GM23338 (cell line): ENCODE measurements around the gene TSC22D2. TPM values are rescaled to one million over a fixed set of nuclear protein-coding genes. Genes with fewer than 3 reads are reported as not detected.
"Not testable (repeated sequence)": the region's sequence is repeated elsewhere in the genome, so short reads cannot be mapped to it uniquely, and the experiment has no call there.

Experiments used
- ATAC-seq: fragments of 200-7000 bp; cut with Tn5 transposase; 3 replicates; pipeline ENCODE4 v1.9.1; 2020
- DNase-seq: peaks from one replicate; pipeline ENCODE4 v3.0.0-alpha.2; 2015; ENCODE audit warnings: low spot score
- H2AFZ ChIP-seq: fragments of 200-600 bp; sonication (generic); 2 replicates; pipeline ENCODE4 v1.8.0; 2016; ENCODE audit warnings: antibody characterized with exemption, mild to moderate bottlenecking, moderate library complexity
- H3F3A ChIP-seq: fragments of 200-600 bp; sonication (generic); replicated peaks from 2 replicates; pipeline ENCODE4 v1.8.0; 2017; ENCODE audit warnings: antibody characterized with exemption, mixed run types, low read depth
- H3K27ac ChIP-seq: fragments of 200-600 bp; sonication (generic); 2 replicates; pipeline ENCODE4 v1.6.1; 2016; ENCODE audit warnings: low read depth
- H3K27me3 ChIP-seq: fragments of 200-600 bp; sonication (generic); 2 replicates; pipeline ENCODE4 v1.8.0; 2016; ENCODE audit warnings: mild to moderate bottlenecking, mixed run types, moderate library complexity; ENCODE audit not compliant: insufficient read depth
- H3K36me3 ChIP-seq: fragments of 200-600 bp; sonication (generic); 2 replicates; pipeline ENCODE4 v1.8.0; 2016; ENCODE audit warnings: mild to moderate bottlenecking; ENCODE audit not compliant: insufficient read depth
- H3K4me1 ChIP-seq: fragments of 200-600 bp; sonication (generic); 2 replicates; pipeline ENCODE4 v1.8.0; 2016; ENCODE audit warnings: mild to moderate bottlenecking, moderate library complexity; ENCODE audit not compliant: insufficient read depth
- H3K4me2 ChIP-seq: fragments of 200-600 bp; sonication (generic); 2 replicates; pipeline ENCODE4 v1.7.1; 2017; ENCODE audit warnings: mixed run types
- H3K4me3 ChIP-seq: fragments of 200-600 bp; sonication (generic); 2 replicates; pipeline ENCODE4 v1.6.1; 2016; ENCODE audit warnings: mixed run types
- H3K79me2 ChIP-seq: fragments of 200-600 bp; sonication (generic); replicated peaks from 2 replicates; pipeline ENCODE4 v1.8.0; 2017; ENCODE audit warnings: mild to moderate bottlenecking; ENCODE audit not compliant: insufficient read depth
- H3K9me2 ChIP-seq: fragments of 200-600 bp; sonication (generic); 2 replicates; pipeline ENCODE4 v1.8.0; 2017; ENCODE audit not compliant: insufficient read depth
- H4K20me1 ChIP-seq: fragments of 200-600 bp; sonication (generic); replicated peaks from 2 replicates; pipeline ENCODE4 v1.8.0; 2017; ENCODE audit warnings: mild to moderate bottlenecking; ENCODE audit not compliant: insufficient read depth
- H3K27ac Mint-ChIP-seq: 2 replicates; pipeline ENCODE4 v1.8.0; 2020; ENCODE audit warnings: inconsistent platforms, mild to moderate bottlenecking, moderate library complexity, mixed read lengths
- H3K27me3 Mint-ChIP-seq: 3 replicates; pipeline ENCODE4 v1.8.0; 2022; ENCODE audit warnings: low read depth, mild to moderate bottlenecking, moderate library complexity, mixed read lengths, inconsistent platforms; ENCODE audit not compliant: insufficient read depth, poor library complexity
- H3K36me3 Mint-ChIP-seq: 3 replicates; pipeline ENCODE4 v1.8.0; 2021; ENCODE audit warnings: low read depth, mild to moderate bottlenecking, inconsistent platforms, moderate library complexity, mixed read lengths
- H3K4me1 Mint-ChIP-seq: 3 replicates; pipeline ENCODE4 v1.8.0; 2020; ENCODE audit warnings: mild to moderate bottlenecking, inconsistent platforms, mixed read lengths
- H3K4me3 Mint-ChIP-seq: 3 replicates; pipeline ENCODE4 v1.8.0; 2021; ENCODE audit warnings: moderate library complexity, mild to moderate bottlenecking, inconsistent platforms, mixed read lengths
- H3K9me3 Mint-ChIP-seq: 3 replicates; pipeline ENCODE4 v1.8.0; 2020; ENCODE audit warnings: moderate library complexity, mild to moderate bottlenecking, inconsistent platforms, mixed read lengths
- EZH2phosphoT487 ChIP-seq: fragments of 200-600 bp; sonication (generic); IDR thresholded peaks from one replicate; pipeline ENCODE4 v1.8.1; 2018; ENCODE audit warnings: antibody characterized with exemption; ENCODE audit not compliant: unreplicated experiment
- ZNF114 ChIP-seq: fragments of 250-450 bp; sonication (Bioruptor Pico); IDR thresholded peaks from 2 replicates; pipeline ENCODE4 v1.5.0; 2020; ENCODE audit warnings: mild to moderate bottlenecking, moderate library complexity
- ZNF331 ChIP-seq: fragments of 250-450 bp; sonication (Bioruptor Pico); IDR thresholded peaks from 2 replicates; pipeline ENCODE4 v1.5.0; 2020; ENCODE audit warnings: low read depth, mild to moderate bottlenecking, moderate library complexity
- polyA plus RNA-seq: library from polyadenylated mRNA; unstranded; fragments of >200 nt; fragmentation: Nextera tagmentation; extraction: Ambion mirVana; gene quantifications from 2 replicates; pipeline ENCODE4 v1.2.1, GENCODE V29; 2016
- total RNA-seq: library from RNA; depleted of rRNA; stranded (reverse); fragments of >200 nt; shearing (Covaris generic); gene quantifications from 2 replicates; pipeline ENCODE4 v1.2.3, GENCODE V29; 2014
- TF ChIP-seq, protein P1 (sequence below): fragments of 250-450 bp; sonication (Bioruptor Pico); IDR thresholded peaks from 2 replicates; pipeline ENCODE4 v1.5.0; 2020; ENCODE audit warnings: mild to moderate bottlenecking, moderate library complexity

The TSC22D2 gene
- total and polyA plus RNA-seq, 2 experiments from 2014 or later: 18.6 to 34.2 TPM

DNA sequence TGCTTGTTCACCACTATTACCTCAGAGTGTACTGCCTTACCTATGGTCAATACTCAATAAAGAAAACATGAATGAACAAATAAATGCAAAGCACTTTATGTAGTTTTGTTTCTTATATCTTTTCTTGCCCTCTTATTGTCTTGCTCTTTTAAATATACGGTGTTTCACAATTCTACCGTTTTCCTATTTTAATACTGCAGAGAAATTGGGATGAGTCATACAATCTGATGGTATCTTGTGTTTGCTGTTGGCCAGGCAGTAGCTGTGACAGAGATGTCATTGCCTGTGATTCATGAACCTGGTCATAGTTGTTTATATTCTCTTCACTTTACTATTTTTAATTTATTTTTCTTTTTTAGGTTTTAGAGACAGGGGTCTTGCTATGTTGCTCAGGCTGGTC, 89.9 kb downstream of the TSC22D2 start:
- Mint-ChIP-seq H3K36me3 (peaks cover 26% of the 10 kb centered on the region), H3K27me3 (peaks cover 2% of the 10 kb centered on the region), H3K9me3 (peaks cover 28% of the 10 kb centered on the region), H3K27ac (no peak overlapping the region), H3K4me1 (peaks cover 2% of the 10 kb centered on the region; the same call in 2 of the 3 replicates), H3K4me3 (no peak overlapping the region)
- no peak overlapping the region for H2AFZ ChIP-seq
- no peaks in the 10 kb centered on the region for H3K27me3 ChIP-seq
- ATAC-seq (no peak), DNase-seq (no peak)
- H3K4me2 ChIP-seq: no peak overlapping the region
- H3K79me2 ChIP-seq: no peaks in the 10 kb centered on the region
- no peak overlapping the region for H3K27ac ChIP-seq
- TF ChIP-seq ZNF114 (CRISPR knock-in tag) (no peak), EZH2phosphoT487 (no peak), ZNF331 (no peak)
- TF ChIP-seq, protein P1, sequence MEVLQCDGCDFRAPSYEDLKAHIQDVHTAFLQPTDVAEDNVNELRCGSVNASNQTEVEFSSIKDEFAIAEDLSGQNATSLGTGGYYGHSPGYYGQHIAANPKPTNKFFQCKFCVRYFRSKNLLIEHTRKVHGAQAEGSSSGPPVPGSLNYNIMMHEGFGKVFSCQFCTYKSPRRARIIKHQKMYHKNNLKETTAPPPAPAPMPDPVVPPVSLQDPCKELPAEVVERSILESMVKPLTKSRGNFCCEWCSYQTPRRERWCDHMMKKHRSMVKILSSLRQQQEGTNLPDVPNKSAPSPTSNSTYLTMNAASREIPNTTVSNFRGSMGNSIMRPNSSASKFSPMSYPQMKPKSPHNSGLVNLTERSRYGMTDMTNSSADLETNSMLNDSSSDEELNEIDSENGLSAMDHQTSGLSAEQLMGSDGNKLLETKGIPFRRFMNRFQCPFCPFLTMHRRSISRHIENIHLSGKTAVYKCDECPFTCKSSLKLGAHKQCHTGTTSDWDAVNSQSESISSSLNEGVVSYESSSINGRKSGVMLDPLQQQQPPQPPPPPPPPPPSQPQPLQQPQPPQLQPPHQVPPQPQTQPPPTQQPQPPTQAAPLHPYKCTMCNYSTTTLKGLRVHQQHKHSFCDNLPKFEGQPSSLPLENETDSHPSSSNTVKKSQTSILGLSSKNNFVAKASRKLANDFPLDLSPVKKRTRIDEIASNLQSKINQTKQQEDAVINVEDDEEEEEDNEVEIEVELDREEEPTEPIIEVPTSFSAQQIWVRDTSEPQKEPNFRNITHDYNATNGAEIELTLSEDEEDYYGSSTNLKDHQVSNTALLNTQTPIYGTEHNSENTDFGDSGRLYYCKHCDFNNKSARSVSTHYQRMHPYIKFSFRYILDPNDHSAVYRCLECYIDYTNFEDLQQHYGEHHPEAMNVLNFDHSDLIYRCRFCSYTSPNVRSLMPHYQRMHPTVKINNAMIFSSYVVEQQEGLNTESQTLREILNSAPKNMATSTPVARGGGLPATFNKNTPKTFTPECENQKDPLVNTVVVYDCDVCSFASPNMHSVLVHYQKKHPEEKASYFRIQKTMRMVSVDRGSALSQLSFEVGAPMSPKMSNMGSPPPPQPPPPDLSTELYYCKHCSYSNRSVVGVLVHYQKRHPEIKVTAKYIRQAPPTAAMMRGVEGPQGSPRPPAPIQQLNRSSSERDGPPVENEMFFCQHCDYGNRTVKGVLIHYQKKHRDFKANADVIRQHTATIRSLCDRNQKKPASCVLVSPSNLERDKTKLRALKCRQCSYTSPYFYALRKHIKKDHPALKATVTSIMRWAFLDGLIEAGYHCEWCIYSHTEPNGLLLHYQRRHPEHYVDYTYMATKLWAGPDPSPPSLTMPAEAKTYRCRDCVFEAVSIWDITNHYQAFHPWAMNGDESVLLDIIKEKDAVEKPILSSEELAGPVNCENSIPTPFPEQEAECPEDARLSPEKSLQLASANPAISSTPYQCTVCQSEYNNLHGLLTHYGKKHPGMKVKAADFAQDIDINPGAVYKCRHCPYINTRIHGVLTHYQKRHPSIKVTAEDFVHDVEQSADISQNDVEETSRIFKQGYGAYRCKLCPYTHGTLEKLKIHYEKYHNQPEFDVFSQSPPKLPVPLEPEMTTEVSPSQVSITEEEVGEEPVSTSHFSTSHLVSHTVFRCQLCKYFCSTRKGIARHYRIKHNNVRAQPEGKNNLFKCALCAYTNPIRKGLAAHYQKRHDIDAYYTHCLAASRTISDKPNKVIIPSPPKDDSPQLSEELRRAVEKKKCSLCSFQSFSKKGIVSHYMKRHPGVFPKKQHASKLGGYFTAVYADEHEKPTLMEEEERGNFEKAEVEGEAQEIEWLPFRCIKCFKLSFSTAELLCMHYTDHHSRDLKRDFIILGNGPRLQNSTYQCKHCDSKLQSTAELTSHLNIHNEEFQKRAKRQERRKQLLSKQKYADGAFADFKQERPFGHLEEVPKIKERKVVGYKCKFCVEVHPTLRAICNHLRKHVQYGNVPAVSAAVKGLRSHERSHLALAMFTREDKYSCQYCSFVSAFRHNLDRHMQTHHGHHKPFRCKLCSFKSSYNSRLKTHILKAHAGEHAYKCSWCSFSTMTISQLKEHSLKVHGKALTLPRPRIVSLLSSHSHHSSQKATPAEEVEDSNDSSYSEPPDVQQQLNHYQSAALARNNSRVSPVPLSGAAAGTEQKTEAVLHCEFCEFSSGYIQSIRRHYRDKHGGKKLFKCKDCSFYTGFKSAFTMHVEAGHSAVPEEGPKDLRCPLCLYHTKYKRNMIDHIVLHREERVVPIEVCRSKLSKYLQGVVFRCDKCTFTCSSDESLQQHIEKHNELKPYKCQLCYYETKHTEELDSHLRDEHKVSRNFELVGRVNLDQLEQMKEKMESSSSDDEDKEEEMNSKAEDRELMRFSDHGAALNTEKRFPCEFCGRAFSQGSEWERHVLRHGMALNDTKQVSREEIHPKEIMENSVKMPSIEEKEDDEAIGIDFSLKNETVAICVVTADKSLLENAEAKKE (CRISPR knock-in tag): no peak
- H3K4me3 ChIP-seq: no peak overlapping the region
- H3K36me3 ChIP-seq: peaks cover 3% of the 10 kb centered on the region; the same call in 1 of the 2 replicates
- H3K4me1 ChIP-seq: no peaks in the 10 kb centered on the region
- no peaks in the 10 kb centered on the region for H3K9me2 ChIP-seq
- no peaks in the 10 kb centered on the region for H3F3A ChIP-seq
- no peaks in the 10 kb centered on the region for H4K20me1 ChIP-seq

DNA sequence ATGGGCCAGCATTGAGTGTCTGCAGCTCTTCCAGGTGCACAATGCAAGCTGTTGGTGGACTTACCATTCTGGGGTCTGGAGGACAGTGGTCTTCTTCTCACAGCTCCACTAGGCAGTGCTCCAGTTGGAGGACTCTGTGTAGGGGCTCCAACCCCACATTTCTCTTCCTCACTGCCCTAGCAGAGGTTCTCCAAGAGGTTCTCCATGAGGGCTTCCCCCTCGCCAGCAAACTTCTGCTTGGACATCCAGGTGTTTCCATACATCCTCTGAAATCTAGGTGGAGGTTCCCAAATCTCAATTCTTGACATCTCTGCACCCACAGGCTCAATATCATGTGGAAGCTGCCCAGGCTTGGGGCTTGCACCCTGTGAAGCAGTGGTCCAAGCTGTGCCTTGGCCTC, 92.9 kb downstream of the TSC22D2 start:
- not testable (repeated sequence) for H4K20me1 ChIP-seq, H3K4me3 Mint-ChIP-seq, H3F3A ChIP-seq, H3K27ac Mint-ChIP-seq, H3K9me2 ChIP-seq, H3K79me2 ChIP-seq, H2AFZ ChIP-seq, H3K4me1 Mint-ChIP-seq, DNase-seq, H3K27me3 Mint-ChIP-seq, H3K4me1 ChIP-seq, H3K4me2 ChIP-seq, H3K27me3 ChIP-seq, H3K27ac ChIP-seq, H3K4me3 ChIP-seq, ATAC-seq, H3K36me3 ChIP-seq
- Mint-ChIP-seq H3K9me3 (peaks cover 28% of the 10 kb centered on the region), H3K36me3 (peaks cover 26% of the 10 kb centered on the region)
